Measurements from ENCODE around the gene MYBBP1A. TPM values are rescaled to one million over a fixed set of nuclear protein-coding genes. Genes with fewer than 3 reads are reported as not detected.

The MYBBP1A gene
- total RNA-seq, 1 donor from 2014 or later, result 47.1 TPM

DNA sequence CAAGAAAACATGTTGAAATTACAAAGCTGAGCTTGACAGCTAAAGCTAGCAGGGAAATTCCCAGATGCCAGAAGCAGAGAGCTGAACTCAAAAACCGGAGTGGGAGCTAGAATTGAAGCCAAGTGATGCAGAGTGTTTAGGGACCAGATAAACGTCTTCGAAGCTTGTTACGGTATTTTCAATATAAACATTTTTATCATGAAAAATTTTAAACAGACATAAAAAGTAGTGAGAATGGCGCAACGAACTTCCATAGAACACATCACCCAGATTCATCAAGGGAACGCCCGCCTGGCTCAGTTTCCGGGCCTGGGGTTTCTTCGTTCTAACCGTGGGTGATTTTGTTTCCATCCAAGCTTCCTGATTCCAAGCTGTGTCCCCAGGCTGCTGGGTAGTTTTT lies 38.4 kb downstream of the MYBBP1A start:
- H3K36me3 ChIP-seq, result no peaks in the 10 kb centered on the region
- peaks cover 30% of the 10 kb centered on the region for H3K4me1 ChIP-seq
- no peak overlapping the region for H3K27ac ChIP-seq
- no peaks in the 10 kb centered on the region for H3K9me3 ChIP-seq
- no peak for DNase-seq (ENCODE audit: extremely low spot score in 2 of 2)
- H3K4me3 ChIP-seq, result no peak overlapping the region
- no peaks in the 10 kb centered on the region for H3K27me3 ChIP-seq
- intact Hi-C loops (cut with DNase I), result no loop called here
- TF ChIP-seq, protein P1, sequence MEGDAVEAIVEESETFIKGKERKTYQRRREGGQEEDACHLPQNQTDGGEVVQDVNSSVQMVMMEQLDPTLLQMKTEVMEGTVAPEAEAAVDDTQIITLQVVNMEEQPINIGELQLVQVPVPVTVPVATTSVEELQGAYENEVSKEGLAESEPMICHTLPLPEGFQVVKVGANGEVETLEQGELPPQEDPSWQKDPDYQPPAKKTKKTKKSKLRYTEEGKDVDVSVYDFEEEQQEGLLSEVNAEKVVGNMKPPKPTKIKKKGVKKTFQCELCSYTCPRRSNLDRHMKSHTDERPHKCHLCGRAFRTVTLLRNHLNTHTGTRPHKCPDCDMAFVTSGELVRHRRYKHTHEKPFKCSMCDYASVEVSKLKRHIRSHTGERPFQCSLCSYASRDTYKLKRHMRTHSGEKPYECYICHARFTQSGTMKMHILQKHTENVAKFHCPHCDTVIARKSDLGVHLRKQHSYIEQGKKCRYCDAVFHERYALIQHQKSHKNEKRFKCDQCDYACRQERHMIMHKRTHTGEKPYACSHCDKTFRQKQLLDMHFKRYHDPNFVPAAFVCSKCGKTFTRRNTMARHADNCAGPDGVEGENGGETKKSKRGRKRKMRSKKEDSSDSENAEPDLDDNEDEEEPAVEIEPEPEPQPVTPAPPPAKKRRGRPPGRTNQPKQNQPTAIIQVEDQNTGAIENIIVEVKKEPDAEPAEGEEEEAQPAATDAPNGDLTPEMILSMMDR (IDR thresholded peaks at IDR 0.05), result no peak
- TF ChIP-seq POLR2A (IDR thresholded peaks at IDR 0.05) (no peak), POLR2AphosphoS5 (IDR thresholded peaks at IDR 0.05; ENCODE audit: insufficient read depth in 1 of 2, low read depth in 1 of 2) (no peak)

DNA sequence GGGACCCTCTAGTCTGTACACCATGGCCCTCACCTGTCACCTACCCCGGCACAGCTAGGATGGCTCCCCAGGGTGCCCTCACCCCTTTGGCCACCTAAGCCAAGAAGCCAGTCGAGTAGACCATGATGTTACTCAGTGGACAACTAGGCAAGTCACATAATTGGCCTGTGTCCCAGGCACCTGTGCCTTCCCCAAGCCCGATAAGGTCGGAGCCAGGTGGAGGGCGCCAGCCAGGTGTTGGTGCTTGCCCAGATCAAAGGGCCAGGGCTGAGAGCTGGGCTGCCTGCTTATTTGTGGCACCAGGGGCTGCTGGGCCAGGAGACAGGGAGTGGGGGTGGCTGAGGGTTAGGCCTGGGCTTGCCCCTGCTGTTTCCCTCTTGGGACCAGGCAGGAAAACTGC lies 39.7 kb downstream of the MYBBP1A start:
- intact Hi-C loops (cut with DNase I), result no loop called here
- no peak for DNase-seq (ENCODE audit: extremely low spot score in 2 of 2)
- peaks cover 19% of the 10 kb centered on the region for H3K4me1 ChIP-seq
- H3K4me3 ChIP-seq, result no peak overlapping the region
- H3K27ac ChIP-seq, result no peak overlapping the region
- no peaks in the 10 kb centered on the region for H3K9me3 ChIP-seq
- H3K27me3 ChIP-seq, result no peaks in the 10 kb centered on the region
- TF ChIP-seq, protein P1 (IDR thresholded peaks at IDR 0.05), result no peak
- no peaks in the 10 kb centered on the region for H3K36me3 ChIP-seq

DNA sequence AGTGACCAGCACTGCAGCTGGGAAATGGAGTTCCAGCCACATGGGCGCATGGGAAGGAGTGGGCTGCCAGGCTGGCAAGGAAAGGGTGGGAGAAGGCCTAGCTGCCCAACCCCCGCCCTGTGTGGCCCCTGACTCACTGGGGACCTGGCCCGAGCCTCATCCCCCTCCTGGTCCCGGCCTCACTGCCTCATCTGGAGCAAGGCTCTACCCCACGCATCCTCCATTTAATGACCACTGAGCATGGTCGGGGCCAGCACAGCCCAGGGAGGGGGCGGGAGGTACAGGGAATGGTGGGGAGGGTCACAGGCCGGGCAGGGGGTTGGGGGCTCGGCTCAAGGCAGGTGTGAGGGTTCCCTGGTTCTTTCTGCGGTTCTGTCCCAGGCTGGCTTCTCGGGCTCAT lies 40.4 kb downstream of the MYBBP1A start:
- no peak for DNase-seq (ENCODE audit: extremely low spot score in 2 of 2)
- TF ChIP-seq POLR2AphosphoS5 (IDR thresholded peaks at IDR 0.05; ENCODE audit: insufficient read depth in 1 of 2, low read depth in 1 of 2) (no peak), POLR2A (IDR thresholded peaks at IDR 0.05) (no peak)
- TF ChIP-seq, protein P1 (IDR thresholded peaks at IDR 0.05), result no peak
- H3K4me1 ChIP-seq, result peaks cover 13% of the 10 kb centered on the region
- H3K4me3 ChIP-seq, result no peak overlapping the region
- intact Hi-C loops (cut with DNase I), result no loop called here
- no peaks in the 10 kb centered on the region for H3K27me3 ChIP-seq
- H3K36me3 ChIP-seq, result no peaks in the 10 kb centered on the region
- no peak overlapping the region for H3K27ac ChIP-seq
- H3K9me3 ChIP-seq, result no peaks in the 10 kb centered on the region

DNA sequence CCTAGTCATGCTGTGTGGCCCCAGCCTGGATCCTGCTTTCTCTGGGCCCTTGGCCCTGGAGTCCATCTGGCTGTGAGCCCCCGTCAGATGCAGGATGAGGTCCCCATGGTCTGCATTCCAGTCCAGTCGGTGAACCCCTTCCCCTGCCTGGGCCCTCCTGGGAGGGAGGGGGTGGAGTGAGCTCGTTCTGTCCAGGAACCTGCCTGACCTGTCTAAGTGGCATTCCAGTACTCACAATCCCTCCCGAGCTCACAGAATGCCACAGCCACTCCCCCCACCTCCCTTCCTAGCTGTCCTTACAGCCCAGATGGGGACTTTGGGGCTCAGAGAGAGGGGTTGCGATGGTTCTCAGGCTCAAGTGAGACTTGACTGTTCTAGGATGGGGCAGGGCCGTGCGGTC lies 41.0 kb downstream of the MYBBP1A start:
- Histone ChIP-seq H3K4me3 (no peak overlapping the region), H3K9me3 (no peaks in the 10 kb centered on the region), H3K27me3 (no peaks in the 10 kb centered on the region), H3K36me3 (no peaks in the 10 kb centered on the region), H3K27ac (peak overlapping the region; percentile 10), H3K4me1 (peaks cover 8% of the 10 kb centered on the region)
- no peak for DNase-seq (ENCODE audit: extremely low spot score in 2 of 2)
- intact Hi-C loops (cut with DNase I), result no loop called here
- TF ChIP-seq POLR2A (IDR thresholded peaks at IDR 0.05) (no peak), POLR2AphosphoS5 (IDR thresholded peaks at IDR 0.05; ENCODE audit: insufficient read depth in 1 of 2, low read depth in 1 of 2) (no peak)
- TF ChIP-seq, protein P1 (IDR thresholded peaks at IDR 0.05), result no peak

DNA sequence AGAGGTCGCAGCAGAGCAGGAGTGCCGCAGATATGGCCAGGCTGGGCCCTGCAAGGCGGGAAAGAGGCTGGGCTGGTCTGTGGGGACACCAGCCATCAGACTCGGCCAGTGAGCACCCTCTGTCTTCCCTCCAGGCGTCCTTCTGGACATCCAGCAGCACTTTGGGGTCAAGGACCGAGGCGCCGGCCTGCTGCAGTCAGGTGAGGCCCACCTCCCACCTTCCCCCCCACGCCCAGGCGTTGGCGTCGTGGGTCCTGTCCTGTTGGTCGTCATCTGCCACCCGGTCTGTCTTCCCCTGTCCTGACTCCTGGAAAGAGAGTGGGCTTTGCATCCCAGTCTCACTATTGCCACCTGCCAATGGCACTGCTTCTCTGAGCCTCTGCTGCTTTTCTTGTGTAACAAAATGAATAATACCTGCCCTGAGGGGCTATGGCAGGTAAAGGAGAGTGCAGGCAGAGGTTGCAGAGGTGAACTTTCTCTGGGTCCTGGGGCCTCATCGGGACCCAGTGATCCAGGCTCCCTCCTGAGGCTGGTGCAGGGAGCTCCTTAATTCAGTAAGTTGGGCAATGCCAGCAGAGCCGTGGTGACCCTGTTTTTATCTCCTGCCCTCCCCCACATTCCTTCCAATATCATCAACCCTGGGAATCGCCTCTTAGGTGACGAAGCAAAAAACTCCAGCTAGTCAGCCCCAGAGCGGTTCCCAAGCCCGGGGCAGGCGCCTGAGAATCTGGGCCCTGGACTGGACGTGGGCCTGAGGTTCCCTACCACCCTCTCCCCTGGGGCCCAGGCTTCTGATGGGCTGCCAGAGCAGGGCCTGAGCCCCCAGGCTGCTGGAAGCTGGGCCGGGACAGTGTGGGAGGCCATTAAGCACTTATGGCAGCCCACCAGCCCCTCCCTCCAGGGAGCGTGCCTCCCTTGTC lies 41.8 kb downstream of the MYBBP1A start:
- intact Hi-C loops (cut with DNase I), result no loop called here
- Histone ChIP-seq H3K4me3 (no peak overlapping the region), H3K4me1 (peaks cover 5% of the 10 kb centered on the region), H3K9me3 (no peaks in the 10 kb centered on the region), H3K36me3 (no peaks in the 10 kb centered on the region), H3K27ac (peak overlapping the region; percentile 10), H3K27me3 (no peaks in the 10 kb centered on the region)
- TF ChIP-seq POLR2A (IDR thresholded peaks at IDR 0.05) (no peak), POLR2AphosphoS5 (IDR thresholded peaks at IDR 0.05; ENCODE audit: insufficient read depth in 1 of 2, low read depth in 1 of 2) (no peak)
- TF ChIP-seq, protein P1 (IDR thresholded peaks at IDR 0.05), result no peak
- DNase-seq (ENCODE audit: extremely low spot score in 2 of 2), result no peak
